K562 (cell line): ENCODE measurements around the gene NR5A2. TPM values are rescaled to one million over a fixed set of nuclear protein-coding genes. Genes with fewer than 3 reads are reported as not detected.

Experiments used
- ARID1B ChIP-seq: fragments of 450-650 bp; IDR thresholded peaks from 2 replicates; pipeline ENCODE4 v1.6.1; 2016; ENCODE audit warnings: antibody characterized with exemption, mild to moderate bottlenecking, inconsistent platforms
- CAMTA2 ChIP-seq: fragments of 250-450 bp; sonication (Bioruptor Pico); conservative IDR thresholded peaks from 2 replicates; pipeline ENCODE4 v1.5.1; 2022
- CBFA2T3 ChIP-seq: fragments of 450-650 bp; IDR thresholded peaks from 2 replicates; pipeline ENCODE4 v1.6.1; 2017
- CEBPB ChIP-seq: fragments of 450-650 bp; IDR thresholded peaks from 2 replicates; pipeline ENCODE4 v1.6.1; 2016; ENCODE audit warnings: missing genetic modification characterization, missing compliant biosample characterization
- DLX4 ChIP-seq: fragments of 250-450 bp; sonication (Bioruptor Pico); IDR thresholded peaks from 2 replicates; pipeline ENCODE4 v1.6.1; 2021; ENCODE audit warnings: mild to moderate bottlenecking
- DPF2 ChIP-seq: fragments of 450-650 bp; IDR thresholded peaks from 2 replicates; pipeline ENCODE4 v1.6.1; 2016
- ILF3 ChIP-seq: fragments of 450-650 bp; IDR thresholded peaks from 2 replicates; pipeline ENCODE4 v1.6.1; 2018; ENCODE audit warnings: antibody characterized with exemption, mild to moderate bottlenecking, moderate library complexity, borderline replicate concordance
- JUN ChIP-seq, 2 experiments: sonication (generic) in 1 of 2; formaldehyde crosslinking in 1 of 2; IDR thresholded peaks; 2 replicates each; pipeline versions ENCODE4 v1.6.1 to v1.8.0; 2012 to 2022; ENCODE audit warnings: borderline replicate concordance in 2 of 2, mild to moderate bottlenecking in 2 of 2, improper control_type of control experiment in 1 of 2, low read depth in 1 of 2, low read length in 1 of 2, missing genetic modification reagents in 1 of 2
- JUNB ChIP-seq: fragments of 450-650 bp; formaldehyde crosslinking; conservative IDR thresholded peaks from 2 replicates; pipeline ENCODE4 v1.4.0; 2020; ENCODE audit warnings: mild to moderate bottlenecking
- KDM1A ChIP-seq, 2 experiments: fragments of 450-650 bp; IDR thresholded peaks; 2 replicates each; pipeline ENCODE4 v1.6.1; 2016; ENCODE audit warnings: mild to moderate bottlenecking in 2 of 2
- NR2C2 ChIP-seq, 2 experiments: fragments of 200-800 bp in 1 of 2; sonication (Bioruptor generic) in 1 of 2; sonication (generic) in 1 of 2; formaldehyde crosslinking in 1 of 2; IDR thresholded peaks; 2 replicates each; pipeline versions ENCODE4 v1.6.1 to v1.8.0; 2016 to 2022; ENCODE audit warnings: mild to moderate bottlenecking in 1 of 2, missing compliant biosample characterization in 1 of 2, missing genetic modification characterization in 1 of 2, missing genetic modification reagents in 1 of 2
- POU5F1 ChIP-seq: fragments of 150-350 bp; IDR thresholded peaks from 2 replicates; pipeline ENCODE4 v1.6.1; 2014; ENCODE audit warnings: borderline replicate concordance, low read length, low read depth, mild to moderate bottlenecking; ENCODE audit not compliant: partially characterized antibody
- SFPQ ChIP-seq: fragments of 200-400 bp; formaldehyde crosslinking; IDR thresholded peaks from 2 replicates; pipeline ENCODE4 v1.6.1; 2017; ENCODE audit warnings: mild to moderate bottlenecking, low read depth, low read length, moderate library complexity
- SMARCE1 ChIP-seq: fragments of 450-650 bp; IDR thresholded peaks from 2 replicates; pipeline ENCODE4 v1.7.1; 2016; ENCODE audit warnings: mild to moderate bottlenecking
- SNRNP70 ChIP-seq: fragments of 200-400 bp; formaldehyde crosslinking; optimal IDR thresholded peaks from 2 replicates; pipeline ENCODE3; 2017; ENCODE audit warnings: low read depth, low read length
- TRIM24 ChIP-seq, 2 experiments: fragments of 450-650 bp; IDR thresholded peaks; 2 replicates each; pipeline ENCODE4 v1.6.1; 2016
- ZNF592 ChIP-seq: fragments of 450-650 bp; IDR thresholded peaks from 2 replicates; pipeline ENCODE4 v1.6.1; 2017; ENCODE audit warnings: antibody characterized with exemption, mild to moderate bottlenecking
- polyA plus RNA-seq, 8 experiments: library from polyadenylated mRNA; depleted of rRNA in 4 of 8; stranded (reverse) in 5 of 8; unstranded in 3 of 8; fragments of >200 nt; fragmentation: Nextera tagmentation in 2 of 8; fragmentation: Illumina TruSeq in 1 of 8; extraction: Ambion mirVana in 2 of 8; extraction: Trizol in 1 of 8; gene quantifications; 2 replicates each; pipeline versions ENCODE4 v1.2.1 to v1.2.3, GENCODE V29; 2011 to 2014; ENCODE audit warnings: inconsistent platforms in 1 of 8, missing spikeins in 1 of 8
- total RNA-seq, 7 experiments: library from RNA; depleted of rRNA in 6 of 7; stranded (reverse); fragments of >200 nt in 6 of 7; fragmentation: Illumina TruSeq in 2 of 7; extraction: Trizol in 2 of 7; gene quantifications; 2 replicates each; pipeline versions ENCODE4 v1.2.1 to v1.2.3, GENCODE V29; 2011 to 2021; ENCODE audit warnings: low replicate concordance in 1 of 7
- TF ChIP-seq, protein P1 (sequence below), 2 experiments: fragments of 450-650 bp in 1 of 2; sonication (generic) in 1 of 2; formaldehyde crosslinking in 1 of 2; IDR thresholded peaks in 1 of 2; conservative IDR thresholded peaks in 1 of 2; 2 replicates each; pipeline versions ENCODE4 v1.6.1 to v1.8.1; 2016 to 2023; ENCODE audit warnings: mild to moderate bottlenecking in 2 of 2, moderate library complexity in 2 of 2, inconsistent platforms in 1 of 2, missing genetic modification reagents in 1 of 2
- TF ChIP-seq, protein P2 (sequence below): fragments of 450-650 bp; formaldehyde crosslinking; IDR thresholded peaks from 2 replicates; pipeline ENCODE4 v1.4.0; 2020; ENCODE audit warnings: mild to moderate bottlenecking, moderate library complexity

The NR5A2 gene
- total and polyA plus RNA-seq, 9 of the 15 experiments (the other 6 are each of a cell fraction or from before 2014, with no cell fraction given): 0.13 to 0.40 (median 0.29) TPM

DNA sequence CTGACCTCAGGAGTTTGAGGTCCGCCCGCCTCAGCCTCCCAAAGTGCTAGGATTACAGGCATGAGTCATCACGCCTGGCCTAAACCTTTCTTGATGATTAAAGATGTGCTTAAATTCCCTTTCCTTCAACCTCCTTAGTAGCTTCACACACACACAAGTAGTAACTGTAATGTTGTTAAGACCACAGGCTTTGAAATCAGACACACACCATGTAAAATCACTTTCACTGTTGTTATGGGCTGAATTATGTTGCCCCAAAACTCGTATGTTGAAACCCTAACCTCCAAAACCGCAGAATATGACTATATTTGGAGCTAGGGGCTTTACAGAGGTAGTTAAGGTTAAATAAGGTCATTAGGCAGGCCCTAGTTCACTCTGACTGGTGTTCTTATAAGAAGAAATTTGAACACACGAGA lies 180.2 kb downstream of the NR5A2 start (continued):
- TF ChIP-seq, protein P1, sequence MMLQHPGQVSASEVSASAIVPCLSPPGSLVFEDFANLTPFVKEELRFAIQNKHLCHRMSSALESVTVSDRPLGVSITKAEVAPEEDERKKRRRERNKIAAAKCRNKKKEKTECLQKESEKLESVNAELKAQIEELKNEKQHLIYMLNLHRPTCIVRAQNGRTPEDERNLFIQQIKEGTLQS (IDR thresholded peaks at IDR 0.05): peak; percentile 92
- TF ChIP-seq, protein P1 (CRISPR knock-in tag; conservative IDR thresholded peaks at IDR 0.05): no peak
- TF ChIP-seq DLX4 (CRISPR knock-in tag): no peak
- TF ChIP-seq SNRNP70: no peak
- TF ChIP-seq POU5F1: no peak
- TF ChIP-seq CEBPB: peak; percentile 53
- TF ChIP-seq SMARCE1: 0 out of 2 replicates have a peak, but pooled peaks have one; percentile 35
- peak in 1 of 2 experiments; percentile 18; a peak in 1 of 4 replicates for TF ChIP-seq KDM1A (IDR thresholded peaks at IDR 0.05)
- TF ChIP-seq JUNB (CRISPR knock-in tag): 0 out of 2 replicates have a peak, but pooled peaks have one; percentile 43
- peak in 1 of 2 experiments; percentile 36; a peak in 1 of 4 replicates for TF ChIP-seq TRIM24 (IDR thresholded peaks at IDR 0.05)
- TF ChIP-seq, protein P2, sequence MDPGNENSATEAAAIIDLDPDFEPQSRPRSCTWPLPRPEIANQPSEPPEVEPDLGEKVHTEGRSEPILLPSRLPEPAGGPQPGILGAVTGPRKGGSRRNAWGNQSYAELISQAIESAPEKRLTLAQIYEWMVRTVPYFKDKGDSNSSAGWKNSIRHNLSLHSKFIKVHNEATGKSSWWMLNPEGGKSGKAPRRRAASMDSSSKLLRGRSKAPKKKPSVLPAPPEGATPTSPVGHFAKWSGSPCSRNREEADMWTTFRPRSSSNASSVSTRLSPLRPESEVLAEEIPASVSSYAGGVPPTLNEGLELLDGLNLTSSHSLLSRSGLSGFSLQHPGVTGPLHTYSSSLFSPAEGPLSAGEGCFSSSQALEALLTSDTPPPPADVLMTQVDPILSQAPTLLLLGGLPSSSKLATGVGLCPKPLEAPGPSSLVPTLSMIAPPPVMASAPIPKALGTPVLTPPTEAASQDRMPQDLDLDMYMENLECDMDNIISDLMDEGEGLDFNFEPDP: no peak
- no peak for TF ChIP-seq ILF3
- TF ChIP-seq CAMTA2 (CRISPR knock-in tag): no peak
- TF ChIP-seq ARID1B: peak; percentile 63
- TF ChIP-seq JUN (IDR thresholded peaks at IDR 0.05; ENCODE audit: borderline replicate concordance, low read depth, low read length): 0 out of 2 replicates have a peak, but pooled peaks have one; percentile 9
- TF ChIP-seq JUN (CRISPR knock-in tag; IDR thresholded peaks at IDR 0.05; ENCODE audit: borderline replicate concordance): no peak
- TF ChIP-seq DPF2: peak; percentile 78; the same call in 1 of the 2 replicates
- TF ChIP-seq CBFA2T3: peak; percentile 20; the same call in 1 of the 2 replicates
- TF ChIP-seq ZNF592: 0 out of 2 replicates have a peak, but pooled peaks have one; percentile 62
- TF ChIP-seq NR2C2 (CRISPR knock-in tag; IDR thresholded peaks at IDR 0.05): no peak
- peak; percentile 63 for TF ChIP-seq NR2C2 (tag; IDR thresholded peaks at IDR 0.05)
- TF ChIP-seq SFPQ: no peak
